Panc1 (cell line): Measurements from ENCODE around the gene NBL1. TPM values are rescaled to one million over a fixed set of nuclear protein-coding genes. Genes with fewer than 3 reads are reported as not detected.

ENCODE experiments used
- ATAC-seq: fragments of 200-7000 bp; cut with Tn5 transposase; 2 replicates; pipeline ENCODE4 v1.9.1; 2020; ENCODE audit warnings: mild to moderate bottlenecking, moderate library complexity
- BruUV-seq: library from RNA; stranded (reverse); fragments of 400-500 nt; replicated peaks from 2 replicates; lab custom pipeline; 2021; lab: Mats Ljungman, UMichigan
- CTCF ChIA-PET: fragments of 300-600 bp; sonication (Branson Sonifier 250); formaldehyde crosslinking; loops from one replicate; lab custom pipeline; 2022; ENCODE audit warnings: antibody characterized with exemption; lab: Charles Lee
- POLR2A ChIA-PET: fragments of 300-600 bp; sonication (Branson Sonifier 250); formaldehyde crosslinking; loops from one replicate; lab custom pipeline; 2022; ENCODE audit warnings: antibody characterized with exemption; lab: Charles Lee
- DNase-seq: peaks from one replicate; pipeline ENCODE4 v3.0.0-alpha.2; 2010; ENCODE audit warnings: low read depth, low spot score
- H3K27ac ChIP-seq: 2 replicates; pipeline ENCODE4 v1.5.1; 2011; ENCODE audit warnings: mild to moderate bottlenecking, low read length, inconsistent platforms
- H3K27me3 ChIP-seq: fragments of 200-500 bp; sonication (Bioruptor generic); 2 replicates; pipeline ENCODE4 v1.6.0; 2014; ENCODE audit warnings: low read length, inconsistent platforms; ENCODE audit not compliant: control insufficient read depth, insufficient read depth
- H3K36me3 ChIP-seq: fragments of 200-500 bp; sonication (Bioruptor generic); 2 replicates; pipeline ENCODE4 v1.5.1; 2014; ENCODE audit warnings: inconsistent platforms, mild to moderate bottlenecking, low read length, moderate library complexity; ENCODE audit not compliant: control insufficient read depth, insufficient read depth
- H3K4me1 ChIP-seq: 2 replicates; pipeline ENCODE4 v1.5.1; 2011; ENCODE audit warnings: inconsistent platforms, mild to moderate bottlenecking, low read length, moderate library complexity; ENCODE audit not compliant: control insufficient read depth, insufficient read depth
- H3K4me3 ChIP-seq, 2 experiments: 2 replicates each; pipeline ENCODE4 v1.5.1; 2011 to 2012; ENCODE audit warnings: low read depth in 2 of 2, low read length in 2 of 2, mild to moderate bottlenecking in 2 of 2, inconsistent platforms in 1 of 2, moderate library complexity in 1 of 2
- H3K9me3 ChIP-seq: fragments of 200-500 bp; sonication (Bioruptor generic); 2 replicates; pipeline ENCODE4 v1.5.1; 2014; ENCODE audit warnings: low read depth, mild to moderate bottlenecking, inconsistent platforms, low read length, moderate library complexity; ENCODE audit not compliant: control insufficient read depth, insufficient read depth
- CTCF ChIP-seq: fragments of 450-650 bp; IDR thresholded peaks from 2 replicates; pipeline ENCODE4 v1.5.1; 2017; ENCODE audit warnings: mild to moderate bottlenecking
- POLR2AphosphoS5 ChIP-seq: IDR thresholded peaks from 2 replicates; pipeline ENCODE4 v1.6.1; 2012; ENCODE audit warnings: mild to moderate bottlenecking, low read depth, low read length, moderate library complexity
- REST ChIP-seq, 2 experiments: IDR thresholded peaks; 2 replicates each; pipeline ENCODE4 v1.6.1; 2011 to 2012; ENCODE audit warnings: low read depth in 2 of 2, control low read depth in 1 of 2, low read length in 1 of 2, mild to moderate bottlenecking in 1 of 2, moderate library complexity in 1 of 2; ENCODE audit not compliant: insufficient read depth in 1 of 2
- SIN3A ChIP-seq: IDR thresholded peaks from 2 replicates; pipeline ENCODE4 v1.6.1; 2012; ENCODE audit warnings: low read depth, mild to moderate bottlenecking, low read length, moderate library complexity, borderline replicate concordance; ENCODE audit not compliant: insufficient read depth
- TCF7L2 ChIP-seq: IDR thresholded peaks from 2 replicates; pipeline ENCODE4 v1.6.1; 2011; ENCODE audit warnings: mild to moderate bottlenecking, low read depth, low read length, inconsistent platforms
- in situ Hi-C: cut with HindIII; loops from 2 replicates; pipeline ENCODE4 v1.10.0; 2016; ENCODE audit warnings: low sequenced_read_pairs, low pct_unique_long_range_greater_than_20kb
- intact Hi-C: fragments of 100-400 bp; cut with micrococcal nuclease; formaldehyde crosslinking; loops from one replicate; pipeline ENCODE4 v1.10.0; 2022; ENCODE audit not compliant: unreplicated experiment
- total RNA-seq: library from RNA; stranded (reverse); gene quantifications from one replicate; pipeline ENCODE4 v1.2.1, GENCODE V29; 2021; ENCODE audit not compliant: unreplicated experiment

NBL1 gene
- total RNA-seq, 1 experiment from 2014 or later: 191 TPM

- Histone ChIP-seq H3K9me3 (no peaks in the 10 kb centered on the region), H3K27ac (no peak overlapping the region), H3K27me3 (no peaks in the 10 kb centered on the region), H3K36me3 (no peaks in the 10 kb centered on the region), H3K4me3 (no peak overlapping the region), H3K4me1 (no peaks in the 10 kb centered on the region)
- ATAC-seq (no peak), DNase-seq (no peak)
- CTCF ChIA-PET: no interaction called here
- BruUV-seq: no TSS peak
- in situ Hi-C loops (no loop called here), intact Hi-C loops (no loop called here)
- TF ChIP-seq CTCF (no peak), REST (IDR thresholded peaks at IDR 0.05; ENCODE audit: insufficient read depth in 1 of 2, low read depth in 2 of 2, low read length in 1 of 2) (no peak), TCF7L2 (no peak), POLR2AphosphoS5 (no peak), SIN3A (no peak)
- POLR2A ChIA-PET: no interaction called here
Measured at GRCh38 chr1:19690342-19690741, 46.2 kb downstream of the NBL1 start.

GRCh38 chr1:19694298-19694697 is 50.2 kb downstream of the NBL1 start:
- H3K36me3 ChIP-seq: no peaks in the 10 kb centered on the region
- BruUV-seq: no TSS peak
- intact Hi-C loops: no loop called here
- no peak overlapping the region for H3K27ac ChIP-seq
- ATAC-seq (peak; percentile 39; the same call in 1 of the 2 replicates), DNase-seq (no peak)
- ChIA-PET POLR2A (no interaction called here), CTCF (no interaction called here)
- in situ Hi-C loops: no loop called here
- H3K4me1 ChIP-seq: no peaks in the 10 kb centered on the region
- no peak overlapping the region for H3K4me3 ChIP-seq
- H3K27me3 ChIP-seq: no peaks in the 10 kb centered on the region
- TF ChIP-seq SIN3A (no peak), TCF7L2 (no peak), REST (IDR thresholded peaks at IDR 0.05; ENCODE audit: insufficient read depth in 1 of 2, low read depth in 2 of 2, low read length in 1 of 2) (no peak), POLR2AphosphoS5 (no peak), CTCF (no peak)
- H3K9me3 ChIP-seq: no peaks in the 10 kb centered on the region
